Inferior parietal cortex (tissue), 1 donor: ENCODE data around the gene TYMS.

Experiments used
- DNase-seq: peaks from one replicate; pipeline ENCODE4 v3.0.0-alpha.2; 2016; ENCODE audit errors: extremely low spot score

Gene TYMS

DNA sequence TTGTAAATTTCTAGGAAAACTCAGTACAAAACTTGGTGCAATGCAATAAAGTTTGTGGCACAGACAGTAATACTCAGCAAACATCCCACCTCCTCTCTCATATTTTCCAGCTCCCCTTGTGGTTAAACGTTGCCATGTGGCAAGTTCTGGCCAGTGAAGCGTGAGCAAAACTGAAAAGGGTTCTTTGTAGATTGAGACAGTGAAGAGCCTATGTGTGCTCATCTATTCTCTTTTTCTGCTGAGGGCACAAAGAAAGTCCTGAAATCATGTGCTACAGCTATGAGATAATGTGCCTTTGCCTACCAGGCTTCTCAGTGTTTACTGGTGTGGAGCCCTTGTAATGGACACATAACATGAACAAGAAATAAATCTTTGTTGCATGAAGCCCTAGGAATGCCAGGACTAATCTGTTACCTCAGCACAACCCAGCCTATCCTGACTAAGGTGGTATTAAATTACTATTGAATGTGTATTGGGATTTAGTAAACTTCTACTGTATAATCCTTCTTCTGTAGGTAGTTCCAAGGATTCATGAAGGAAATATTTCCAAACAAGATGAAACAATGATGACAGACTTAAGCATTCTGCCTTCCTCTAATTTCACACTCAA is 13.0 kb upstream of the TYMS start:
- peak; percentile 84 for DNase-seq

DNA sequence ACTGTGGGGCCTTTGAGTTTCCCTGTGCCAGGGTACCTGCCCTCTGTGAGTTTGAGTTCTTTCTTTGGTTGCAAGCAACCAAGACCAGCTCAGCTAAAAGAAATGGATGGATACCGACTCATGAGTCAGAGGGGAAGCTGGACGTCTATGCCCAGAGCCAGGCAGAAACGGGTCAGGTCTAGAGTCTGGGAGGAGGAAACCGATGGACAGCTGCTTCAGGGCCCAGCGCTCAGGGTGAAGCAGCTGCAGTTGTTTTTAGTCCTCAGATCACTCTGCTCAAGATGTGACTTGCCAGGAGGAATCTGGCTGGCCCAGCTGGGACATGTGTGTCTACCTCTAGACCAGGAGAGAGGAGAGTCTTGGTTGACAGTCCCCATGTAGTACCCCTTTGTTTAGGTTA is 10.1 kb upstream of the TYMS start:
- DNase-seq, result no peak

GRCh38 chr18:649341-649740 is 8.1 kb upstream of the TYMS start:
- DNase-seq, result no peak

GRCh38 chr18:650428-650858 is 7.0 kb upstream of the TYMS start:
- no peak for DNase-seq

GRCh38 chr18:652131-652530 is 5.3 kb upstream of the TYMS start:
- no peak for DNase-seq

- no peak for DNase-seq
Measured at GRCh38 chr18:653512-653911, 3.9 kb upstream of the TYMS start.

- no peak for DNase-seq
Measured at GRCh38 chr18:654601-655000, 2.9 kb upstream of the TYMS start.

- DNase-seq, result no peak
Measured at GRCh38 chr18:655445-655844, 2.0 kb upstream of the TYMS start.

- peak; percentile 85 for DNase-seq
Measured at GRCh38 chr18:658001-658946, 821 bp downstream of the TYMS start.

- no peak for DNase-seq
Measured at GRCh38 chr18:658947-659533, 1.6 kb downstream of the TYMS start.

GRCh38 chr18:659597-659996 is 2.1 kb downstream of the TYMS start:
- no peak for DNase-seq

DNA sequence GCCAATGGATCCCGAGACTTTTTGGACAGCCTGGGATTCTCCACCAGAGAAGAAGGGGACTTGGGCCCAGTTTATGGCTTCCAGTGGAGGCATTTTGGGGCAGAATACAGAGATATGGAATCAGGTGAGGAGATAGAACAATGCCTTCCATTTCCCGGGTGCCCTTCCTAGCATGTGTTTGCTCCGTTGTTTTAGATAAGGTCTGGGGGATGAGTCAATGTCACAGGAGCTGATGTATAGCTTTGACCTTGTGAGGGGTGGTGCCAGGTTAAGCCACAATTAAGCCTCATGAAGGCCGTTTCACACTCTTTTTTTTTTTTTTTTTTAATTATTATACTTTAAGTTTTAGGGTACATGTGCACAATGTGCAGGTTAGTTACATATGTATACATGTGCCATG is 4.7 kb downstream of the TYMS start:
- DNase-seq, result no peak

- no peak for DNase-seq
Measured at GRCh38 chr18:666177-666576, 8.7 kb downstream of the TYMS start.

DNA sequence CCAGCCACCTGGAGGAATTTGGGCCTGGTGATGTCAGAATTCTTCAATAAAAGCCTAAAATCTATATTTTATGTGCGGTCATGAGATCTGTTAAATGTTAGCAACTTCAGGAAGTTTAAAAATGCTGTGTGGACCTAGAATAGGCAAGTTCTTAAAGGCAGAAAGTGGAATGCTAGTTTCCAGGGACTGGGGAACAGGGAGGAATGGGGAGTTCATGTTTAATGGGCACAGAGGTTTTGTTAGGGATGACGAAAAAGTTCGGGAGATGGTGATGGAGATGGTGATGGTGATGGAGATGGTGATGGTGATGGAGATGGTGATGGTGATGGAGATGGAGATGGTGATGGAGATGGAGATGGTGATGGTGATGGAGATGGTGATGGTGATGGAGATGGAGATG is 9.2 kb downstream of the TYMS start:
- DNase-seq, result no peak

- DNase-seq, result no peak
Measured at GRCh38 chr18:668260-668659, 10.8 kb downstream of the TYMS start.

DNA sequence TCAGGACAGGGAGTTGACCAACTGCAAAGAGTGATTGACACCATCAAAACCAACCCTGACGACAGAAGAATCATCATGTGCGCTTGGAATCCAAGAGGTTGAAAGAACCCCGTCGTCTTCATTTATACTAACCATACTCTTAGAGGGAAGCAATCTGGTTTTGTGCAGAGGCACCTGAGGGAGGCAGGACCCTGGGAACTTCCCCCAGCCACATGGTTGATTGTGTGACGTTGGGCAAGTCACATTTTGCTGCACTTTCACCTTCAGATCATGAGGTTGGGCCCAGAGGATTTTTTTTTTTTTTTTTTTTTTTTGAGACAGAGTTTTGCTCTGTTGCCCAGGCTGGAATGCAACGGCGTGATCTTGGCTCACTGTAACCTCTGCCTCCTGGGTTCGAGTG is 11.6 kb downstream of the TYMS start:
- DNase-seq, result no peak

DNA sequence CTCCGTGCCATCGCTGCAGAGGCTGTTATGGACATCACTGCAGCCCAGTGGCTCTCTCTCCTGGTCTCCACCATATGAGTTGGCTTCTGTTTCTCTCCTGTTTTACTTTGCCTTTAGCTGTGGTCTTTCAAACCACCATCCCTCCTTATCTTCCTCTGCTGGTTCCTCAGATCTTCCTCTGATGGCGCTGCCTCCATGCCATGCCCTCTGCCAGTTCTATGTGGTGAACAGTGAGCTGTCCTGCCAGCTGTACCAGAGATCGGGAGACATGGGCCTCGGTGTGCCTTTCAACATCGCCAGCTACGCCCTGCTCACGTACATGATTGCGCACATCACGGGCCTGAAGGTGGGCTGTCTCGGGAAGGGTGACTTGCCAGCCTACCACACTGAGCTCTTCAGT is 13.1 kb downstream of the TYMS start:
- no peak for DNase-seq

- DNase-seq, result no peak
Measured at GRCh38 chr18:671405-671804, 14.0 kb downstream of the TYMS start.

- DNase-seq, result no peak
Measured at GRCh38 chr18:673317-673716, 15.9 kb downstream of the TYMS start.

DNA sequence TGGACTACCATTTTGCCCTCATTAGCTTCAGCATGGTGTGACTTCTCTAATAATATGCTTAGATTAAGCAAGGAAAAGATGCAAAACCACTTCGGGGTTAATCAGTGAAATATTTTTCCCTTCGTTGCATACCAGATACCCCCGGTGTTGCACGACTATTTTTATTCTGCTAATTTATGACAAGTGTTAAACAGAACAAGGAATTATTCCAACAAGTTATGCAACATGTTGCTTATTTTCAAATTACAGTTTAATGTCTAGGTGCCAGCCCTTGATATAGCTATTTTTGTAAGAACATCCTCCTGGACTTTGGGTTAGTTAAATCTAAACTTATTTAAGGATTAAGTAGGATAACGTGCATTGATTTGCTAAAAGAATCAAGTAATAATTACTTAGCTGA is 16.3 kb downstream of the TYMS start:
- no peak for DNase-seq

- DNase-seq, result no peak
Measured at GRCh38 chr18:675307-675706, 17.9 kb downstream of the TYMS start.

- no peak for DNase-seq
Measured at GRCh38 chr18:676069-676468, 18.6 kb downstream of the TYMS start.

GRCh38 chr18:676736-677135 is 19.3 kb downstream of the TYMS start:
- no peak for DNase-seq
